CD14-positive monocyte (primary cell): Measurements from ENCODE around the gene PLK5. TPM values are rescaled to one million over a fixed set of nuclear protein-coding genes. Genes with fewer than 3 reads are reported as not detected.
"Not testable (repeated sequence)": the region's sequence is repeated elsewhere in the genome, so short reads cannot be mapped to it uniquely, and the experiment has no call there.

Experiments
- DNase-seq, 3 donors: peaks; one replicate each; pipeline ENCODE4 v3.0.0-alpha.2; 2011 to 2022
- H2AFZ ChIP-seq: 2 replicates; pipeline ENCODE4 v1.6.0; 2012; ENCODE audit warnings: mild to moderate bottlenecking, low read depth, low read length, inconsistent platforms; ENCODE audit not compliant: insufficient read depth, poor library complexity, severe bottlenecking
- H3K27ac ChIP-seq, 2 donors: 1 replicate in 1 of 2; 2 replicates in 1 of 2; pipeline ENCODE4 v1.5.1; 2012 to 2013; ENCODE audit warnings: low read length in 2 of 2, control low read depth in 1 of 2, inconsistent platforms in 1 of 2, low read depth in 1 of 2, mild to moderate bottlenecking in 1 of 2
- H3K27me3 ChIP-seq, 2 donors: one replicate each; pipeline versions ENCODE4 v1.6.0 to v1.6.1; 2011 to 2013; ENCODE audit warnings: low read length in 2 of 2; ENCODE audit not compliant: control insufficient read depth in 2 of 2, insufficient read depth in 2 of 2
- H3K36me3 ChIP-seq, 2 donors: replicated peaks in 1 of 2; 1 replicate in 1 of 2; 2 replicates in 1 of 2; pipeline versions ENCODE4 v1.5.1 to v1.6.1; 2012 to 2013; ENCODE audit warnings: low read length in 2 of 2, control low read depth in 1 of 2, inconsistent platforms in 1 of 2, mild to moderate bottlenecking in 1 of 2; ENCODE audit not compliant: insufficient read depth in 2 of 2, control insufficient read depth in 1 of 2
- H3K4me1 ChIP-seq, 2 donors: 1 replicate in 1 of 2; 2 replicates in 1 of 2; pipeline versions ENCODE4 v1.5.1 to v1.6.1; 2012 to 2013; ENCODE audit warnings: low read length in 2 of 2, control low read depth in 1 of 2, inconsistent platforms in 1 of 2, mild to moderate bottlenecking in 1 of 2, moderate library complexity in 1 of 2; ENCODE audit not compliant: insufficient read depth in 2 of 2, control insufficient read depth in 1 of 2
- H3K4me2 ChIP-seq: replicated peaks from 2 replicates; pipeline ENCODE3; 2012; ENCODE audit warnings: low read length, moderate library complexity, mild to moderate bottlenecking; ENCODE audit not compliant: poor library complexity, severe bottlenecking; ENCODE audit errors: extremely low read depth
- H3K4me3 ChIP-seq, 3 experiments: fragments of 200-600 bp in 1 of 3; sonication (generic) in 1 of 3; replicated peaks in 1 of 3; 1 replicate in 2 of 3; 2 replicates in 1 of 3; pipeline ENCODE4 v1.5.1; 2011 to 2013; ENCODE audit warnings: low read length in 3 of 3, mild to moderate bottlenecking in 3 of 3, control low read depth in 2 of 3, low read depth in 2 of 3, inconsistent platforms in 1 of 3, moderate library complexity in 1 of 3
- H3K79me2 ChIP-seq: 2 replicates; pipeline ENCODE4 v1.6.0; 2012; ENCODE audit warnings: mild to moderate bottlenecking, control low read depth, inconsistent platforms, low read length, moderate library complexity; ENCODE audit not compliant: insufficient read depth
- H3K9ac ChIP-seq: 2 replicates; pipeline ENCODE4 v1.6.0; 2017; ENCODE audit warnings: low read length, mild to moderate bottlenecking; ENCODE audit not compliant: insufficient read depth, poor library complexity, severe bottlenecking
- H3K9me3 ChIP-seq, 2 donors: replicated peaks in 1 of 2; 1 replicate in 1 of 2; 2 replicates in 1 of 2; pipeline versions ENCODE4 v1.5.1 to v1.6.1; 2012 to 2013; ENCODE audit warnings: low read length in 2 of 2, control low read depth in 1 of 2; ENCODE audit not compliant: control insufficient read depth in 1 of 2, insufficient read depth in 1 of 2
- H4K20me1 ChIP-seq: 2 replicates; pipeline ENCODE4 v1.6.0; 2012; ENCODE audit warnings: mild to moderate bottlenecking, low read length, control low read depth, moderate library complexity; ENCODE audit not compliant: insufficient read depth
- H3K27ac Mint-ChIP-seq, 7 donors: one replicate each; pipeline ENCODE4 v1.8.0; 2020; ENCODE audit warnings: mild to moderate bottlenecking in 7 of 7, mixed read lengths in 7 of 7, moderate library complexity in 6 of 7, inconsistent platforms in 2 of 7
- H3K27me3 Mint-ChIP-seq, 3 donors: one replicate each; pipeline ENCODE4 v1.8.0; 2021 to 2022; ENCODE audit warnings: low read depth in 3 of 3, mild to moderate bottlenecking in 3 of 3, mixed read lengths in 3 of 3, moderate library complexity in 3 of 3, inconsistent platforms in 1 of 3
- H3K36me3 Mint-ChIP-seq, 2 donors: one replicate each; pipeline ENCODE4 v1.8.0; 2020; ENCODE audit warnings: mixed read lengths in 2 of 2, inconsistent platforms in 1 of 2, mild to moderate bottlenecking in 1 of 2
- H3K4me1 Mint-ChIP-seq: one replicate; pipeline ENCODE4 v1.8.0; 2020; ENCODE audit warnings: mild to moderate bottlenecking, mixed read lengths
- H3K4me3 Mint-ChIP-seq, 2 donors: one replicate each; pipeline ENCODE4 v1.8.0; 2020; ENCODE audit warnings: mild to moderate bottlenecking in 2 of 2, mixed read lengths in 2 of 2, moderate library complexity in 1 of 2
- H3K9me3 Mint-ChIP-seq, 7 donors: one replicate each; pipeline ENCODE4 v1.8.0; 2020 to 2022; ENCODE audit warnings: mixed read lengths in 7 of 7, mild to moderate bottlenecking in 6 of 7, moderate library complexity in 6 of 7, inconsistent platforms in 2 of 7
- CTCF ChIP-seq: fragments of 200-600 bp; IDR thresholded peaks from one replicate; pipeline ENCODE4 v1.8.0; 2022; ENCODE audit warnings: antibody characterized with exemption, mild to moderate bottlenecking
- WGBS: methylation state at CpG from one replicate; pipeline ENCODE4 v1.1.5; 2013; ENCODE audit warnings: missing lambda C conversion rate; ENCODE audit not compliant: insufficient coverage; 5-methylcytosine and 5-hydroxymethylcytosine counted together
- intact Hi-C, 2 donors: fragments of 100-400 bp; cut with micrococcal nuclease; formaldehyde crosslinking; loops; one replicate each; pipeline versions ENCODE4 v1.15.0 to v1.15.1; 2023
- polyA plus RNA-seq, 3 donors: library from polyadenylated mRNA; depleted of rRNA in 1 of 3; unstranded in 2 of 3; stranded (reverse) in 1 of 3; fragments of 300-500 nt in 2 of 3; fragments of >200 nt in 1 of 3; fragmentation: Illumina TruSeq in 2 of 3; gene quantifications; 1 replicate in 2 of 3; 2 replicates in 1 of 3; pipeline ENCODE4 v1.2.3, GENCODE V29; 2012 to 2021

The PLK5 gene
- polyA plus RNA-seq, 3 donors, result not detected

DNA sequence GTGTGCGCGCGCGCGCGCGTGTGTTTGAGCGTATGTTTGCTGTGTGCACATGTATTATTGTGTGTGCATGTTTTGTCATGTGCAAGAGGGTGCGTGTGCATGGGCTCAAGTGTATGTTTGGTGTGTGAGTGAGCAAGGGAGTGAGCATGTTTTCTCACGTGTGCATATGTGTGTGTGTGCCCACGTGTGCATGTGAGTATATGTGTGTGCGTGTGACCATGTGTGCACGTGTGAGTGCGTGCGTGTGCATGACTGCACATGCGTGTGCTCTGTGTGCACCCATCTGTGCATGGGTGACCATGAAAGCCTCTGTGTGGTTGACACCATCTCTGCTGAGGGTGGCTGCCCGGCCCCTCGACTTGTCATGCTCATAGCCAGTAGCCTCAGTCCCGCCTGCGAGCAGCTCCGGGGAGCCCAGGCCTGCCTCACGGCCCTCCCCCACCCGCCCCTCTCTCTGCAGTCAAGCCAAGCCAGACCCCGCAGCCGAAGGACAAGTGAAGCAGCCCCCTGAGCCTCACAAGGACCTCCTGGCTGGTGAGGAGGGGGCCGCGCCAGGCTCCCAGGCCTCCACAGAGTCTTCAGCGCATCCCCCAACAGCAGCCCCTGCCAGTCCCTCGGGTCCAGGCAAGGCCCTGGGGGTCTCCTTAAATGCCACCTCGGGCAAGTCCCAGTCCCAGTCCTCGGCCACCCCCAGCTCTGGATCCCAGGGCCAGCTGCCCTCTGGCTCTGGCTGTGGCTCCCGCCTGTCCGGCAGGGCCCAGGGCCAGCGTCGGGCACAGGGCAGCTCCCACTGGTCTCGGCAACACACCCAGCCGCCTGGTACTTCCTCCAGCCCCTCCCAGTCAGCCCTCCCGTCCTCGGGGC lies 26.9 kb upstream of the PLK5 start:
- Mint-ChIP-seq H3K9me3 (peaks cover 0 to 7% (median 2%) of the 10 kb centered on the region in 7 donors), H3K27ac (peak overlapping the region in 1 of 7 donors; percentile 56), H3K4me1 (peaks cover 2% of the 10 kb centered on the region), H3K4me3 (no peak overlapping the region), H3K36me3 (no peaks in the 10 kb centered on the region), H3K27me3 (peaks cover 13 to 31% (median 27%) of the 10 kb centered on the region in 3 donors)
- WGBS, result 83% methylated on average over 36 of the region's 39 CpGs
- H3K4me3 ChIP-seq, result no peak overlapping the region
- no peak overlapping the region for H2AFZ ChIP-seq
- intact Hi-C loops, result no loop called here
- H3K79me2 ChIP-seq, result no peaks in the 10 kb centered on the region
- H3K4me1 ChIP-seq, result no peaks in the 10 kb centered on the region
- no peak overlapping the region for H3K9ac ChIP-seq
- H3K36me3 ChIP-seq, result no peaks in the 10 kb centered on the region
- peaks cover 0 to 15% of the 10 kb centered on the region in 2 donors for H3K27me3 ChIP-seq
- no peak overlapping the region for H3K27ac ChIP-seq
- no peaks in the 10 kb centered on the region for H3K9me3 ChIP-seq
- H4K20me1 ChIP-seq, result no peaks in the 10 kb centered on the region
- TF ChIP-seq CTCF, result no peak
- no peak overlapping the region for H3K4me2 ChIP-seq
- no peak for DNase-seq

GRCh38 chr19:1497578-1498235 lies 26.2 kb upstream of the PLK5 start:
- peaks cover 0 to 9% of the 10 kb centered on the region in 2 donors for H3K27me3 ChIP-seq
- Mint-ChIP-seq H3K9me3 (peaks cover 0 to 7% (median 2%) of the 10 kb centered on the region in 7 donors), H3K27me3 (peaks cover 17 to 29% (median 25%) of the 10 kb centered on the region in 3 donors), H3K4me3 (no peak overlapping the region), H3K4me1 (peaks cover 2% of the 10 kb centered on the region), H3K36me3 (no peaks in the 10 kb centered on the region), H3K27ac (peak overlapping the region in 1 of 7 donors; percentile 56)
- no peak for DNase-seq
- no peaks in the 10 kb centered on the region for H3K9me3 ChIP-seq
- TF ChIP-seq CTCF, result no peak
- H3K9ac ChIP-seq, result no peak overlapping the region
- H4K20me1 ChIP-seq, result no peaks in the 10 kb centered on the region
- 88% methylated on average over 20 of the region's 25 CpGs for WGBS
- H2AFZ ChIP-seq, result no peak overlapping the region
- intact Hi-C loops, result no loop called here
- H3K79me2 ChIP-seq, result no peaks in the 10 kb centered on the region
- no peak overlapping the region for H3K27ac ChIP-seq
- no peak overlapping the region for H3K4me3 ChIP-seq
- H3K36me3 ChIP-seq, result no peaks in the 10 kb centered on the region
- H3K4me2 ChIP-seq, result no peak overlapping the region
- no peaks in the 10 kb centered on the region for H3K4me1 ChIP-seq

- H3K4me1 Mint-ChIP-seq, H3K9me3 ChIP-seq, H3K4me2 ChIP-seq, H4K20me1 ChIP-seq, H3K4me1 ChIP-seq, DNase-seq, H2AFZ ChIP-seq, H3K4me3 Mint-ChIP-seq, H3K79me2 ChIP-seq, H3K27ac ChIP-seq, H3K27ac Mint-ChIP-seq, intact Hi-C loops, H3K36me3 ChIP-seq, H3K9ac ChIP-seq, H3K4me3 ChIP-seq, H3K36me3 Mint-ChIP-seq: not testable (repeated sequence)
- H3K27me3 Mint-ChIP-seq, result peaks cover 29 to 37% (median 31%) of the 10 kb centered on the region in 3 donors
- H3K27me3 ChIP-seq, result peaks cover 3 to 15% of the 10 kb centered on the region in 2 donors
- H3K9me3 Mint-ChIP-seq, result peaks cover 0 to 13% (median 2%) of the 10 kb centered on the region in 7 donors
- WGBS, result no CpG with 5 or more reads among the region's 34 CpGs
Observed at GRCh38 chr19:1499231-1499630, 24.6 kb upstream of the PLK5 start.
